DND-41 (cell line): ENCODE data around the gene LST1.

Experiments used
- CTCF ChIP-seq: IDR thresholded peaks from 2 replicates; pipeline ENCODE4 v1.5.1; 2012; ENCODE audit warnings: borderline replicate concordance, low read length, moderate library complexity, mild to moderate bottlenecking; ENCODE audit not compliant: poor library complexity, severe bottlenecking; ENCODE audit errors: extremely low read depth
- EZH2 ChIP-seq: IDR thresholded peaks from 3 replicates; pipeline ENCODE4 v1.6.1; 2012; ENCODE audit warnings: borderline replicate concordance, low read depth, mild to moderate bottlenecking, moderate library complexity, low read length, inconsistent platforms; ENCODE audit not compliant: severe bottlenecking

DNA sequence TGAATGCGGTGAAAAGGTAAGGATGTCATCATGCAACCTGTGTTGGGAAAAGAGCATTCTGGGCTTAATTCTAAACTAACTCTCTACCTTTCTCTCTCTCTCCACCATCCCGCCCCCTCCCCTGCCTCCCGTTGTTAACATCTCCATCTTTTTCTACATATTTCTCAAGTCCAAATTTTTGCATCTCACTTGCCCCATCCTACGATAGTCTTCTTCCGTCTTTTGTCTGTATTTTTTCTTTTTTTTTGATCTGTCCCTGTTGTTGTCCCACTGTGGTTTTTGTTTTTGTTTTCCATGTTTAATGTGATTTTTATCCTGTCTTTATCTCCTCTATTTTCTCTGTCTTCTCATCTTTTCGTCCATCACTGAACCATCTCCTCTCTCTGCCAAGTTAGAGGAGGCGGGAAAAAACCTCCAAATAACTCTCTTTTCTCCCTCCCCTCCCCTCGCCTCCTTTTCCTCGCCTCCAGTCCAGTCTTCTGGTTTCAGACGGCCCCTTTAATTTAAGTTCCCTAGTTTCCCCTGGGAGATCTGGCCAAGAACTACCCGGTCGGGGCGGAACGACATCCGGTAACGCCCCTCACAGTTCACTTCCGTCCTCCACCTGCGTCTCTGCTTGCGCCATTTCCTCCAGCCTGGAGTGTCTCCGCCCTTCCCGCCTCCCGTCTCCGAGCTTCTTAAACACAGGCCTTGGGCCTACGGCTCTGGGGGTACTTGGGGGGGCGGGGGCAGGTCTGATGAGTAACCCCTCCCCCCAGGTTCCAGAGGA, 38.9 kb upstream of the LST1 start, which contains the start of gene NFKBIL1:
- TF ChIP-seq EZH2 (no peak), CTCF (no peak)
